GM21528 (cell line): ENCODE measurements around the gene TTC34.
"Not testable (repeated sequence)": the region's sequence is repeated elsewhere in the genome, so short reads cannot be mapped to it uniquely, and the experiment has no call there.

Experiments used
- ATAC-seq: cut with Tn5 transposase; IDR thresholded peaks from one replicate; pipeline ENCODE4 v1.9.1; 2021; ENCODE audit warnings: mild to moderate bottlenecking, moderate library complexity; ENCODE audit not compliant: unreplicated experiment, low FRiP score

TTC34 gene

GRCh38 chr1:2800664-2801045, 838 bp downstream of the TTC34 start:
- no peak for ATAC-seq

- no peak for ATAC-seq
Observed at GRCh38 chr1:2799811-2800663, 1.5 kb downstream of the TTC34 start.

GRCh38 chr1:2798958-2799357, 2.5 kb downstream of the TTC34 start:
- not testable (repeated sequence) for ATAC-seq

- ATAC-seq = no peak
Observed at GRCh38 chr1:2797741-2798016, 3.8 kb downstream of the TTC34 start.

- no peak for ATAC-seq
Observed at GRCh38 chr1:2796890-2797740, 4.4 kb downstream of the TTC34 start.

- ATAC-seq = no peak
Observed at GRCh38 chr1:2795926-2796325, 5.6 kb downstream of the TTC34 start.

GRCh38 chr1:2791027-2791760, 10.3 kb downstream of the TTC34 start:
- no peak for ATAC-seq

- ATAC-seq = no peak
Observed at GRCh38 chr1:2789986-2790581, 11.4 kb downstream of the TTC34 start.

GRCh38 chr1:2789164-2789985, 12.1 kb downstream of the TTC34 start:
- ATAC-seq = no peak

GRCh38 chr1:2788506-2789163, 12.9 kb downstream of the TTC34 start:
- no peak for ATAC-seq

- ATAC-seq = no peak
Observed at GRCh38 chr1:2787163-2787911, 14.2 kb downstream of the TTC34 start.

GRCh38 chr1:2786329-2787162, 14.9 kb downstream of the TTC34 start:
- ATAC-seq = no peak

- ATAC-seq = no peak
Observed at GRCh38 chr1:2785631-2786328, 15.7 kb downstream of the TTC34 start.

GRCh38 chr1:2784854-2785630, 16.5 kb downstream of the TTC34 start:
- no peak for ATAC-seq

- no peak for ATAC-seq
Observed at GRCh38 chr1:2783435-2784397, 17.8 kb downstream of the TTC34 start.
